K562 (cell line): ENCODE results near the gene CD84. TPM values are rescaled to one million over a fixed set of nuclear protein-coding genes. Genes with fewer than 3 reads are reported as not detected.
"Not testable (repeated sequence)": the region's sequence is repeated elsewhere in the genome, so short reads cannot be mapped to it uniquely, and the experiment has no call there.

Source experiments
- ATAC-seq: fragments of 200-7000 bp; cut with Tn5 transposase; 3 replicates; pipeline ENCODE4 v1.9.1; 2020; ENCODE audit warnings: moderate library complexity
- BruUV-seq: library from RNA; stranded (reverse); fragments of 400-500 nt; replicated peaks from 2 replicates; lab custom pipeline; 2021; lab: Mats Ljungman, UMichigan
- CTCF ChIA-PET: fragments of 300-600 bp; formaldehyde crosslinking; extraction: SDS; loops from one replicate; lab custom pipeline; 2021; ENCODE audit warnings: low intra/inter-chr PET ratio; lab: Yijun Ruan, JAX
- POLR2A ChIA-PET: fragments of 300-600, 350-650 bp; sonication (Branson Sonifier 250); formaldehyde crosslinking; extraction: SDS; loops from one replicate; lab custom pipeline; 2021; ENCODE audit warnings: antibody characterized with exemption, inconsistent platforms; lab: Yijun Ruan, JAX
- DNase-seq, 4 experiments: peaks; one replicate each; pipeline versions ENCODE4 v3.0.0 to v3.0.0-alpha.2; 2011 to 2018; ENCODE audit warnings: low spot score in 3 of 4, mixed read lengths in 3 of 4; ENCODE audit errors: extremely low read depth in 1 of 4
- FAIRE-seq: peaks from 2 replicates; lab custom pipeline; 2011; peaks lifted over from hg19 to GRCh38; lab: Jason Lieb, UNC
- H2AFZ ChIP-seq: 2 replicates; pipeline ENCODE4 v1.6.0; 2011; ENCODE audit warnings: low read depth, low read length, control low read depth, inconsistent platforms
- H3K27ac ChIP-seq: fragments of 200-600 bp; 3 replicates; pipeline ENCODE4 v1.8.0; 2011; ENCODE audit warnings: low read depth, mild to moderate bottlenecking, control low read depth, inconsistent platforms, low read length, moderate library complexity, mixed read lengths; ENCODE audit errors: extremely low read depth
- H3K27me3 ChIP-seq, 2 experiments: fragments of 300-600 bp in 1 of 2; 2 replicates in 1 of 2; 3 replicates in 1 of 2; pipeline versions ENCODE4 v1.6.0 to v1.8.0; 2011; ENCODE audit warnings: inconsistent platforms in 2 of 2, low read length in 2 of 2, mild to moderate bottlenecking in 1 of 2, mixed read lengths in 1 of 2, moderate library complexity in 1 of 2; ENCODE audit not compliant: control insufficient read depth in 2 of 2, insufficient read depth in 2 of 2
- H3K36me3 ChIP-seq: fragments of 300-600 bp; 3 replicates; pipeline ENCODE4 v1.8.0; 2011; ENCODE audit warnings: mild to moderate bottlenecking, low read length, inconsistent platforms; ENCODE audit not compliant: control insufficient read depth, insufficient read depth
- H3K4me1 ChIP-seq, 2 experiments: fragments of 200-600 bp in 1 of 2; replicated peaks in 1 of 2; 2 replicates in 1 of 2; 3 replicates in 1 of 2; pipeline versions ENCODE4 v1.5.1 to v1.8.0; 2011; ENCODE audit warnings: inconsistent platforms in 2 of 2, low read length in 2 of 2, mild to moderate bottlenecking in 1 of 2, mixed read lengths in 1 of 2, moderate library complexity in 1 of 2; ENCODE audit not compliant: control insufficient read depth in 2 of 2, insufficient read depth in 2 of 2
- H3K4me2 ChIP-seq: 2 replicates; pipeline ENCODE4 v1.6.1; 2011; ENCODE audit warnings: low read length, control low read depth, inconsistent platforms, mixed read lengths; ENCODE audit not compliant: insufficient read depth
- H3K4me3 ChIP-seq: fragments of 200-600 bp; sonication (generic), shearing (Covaris generic); 2 replicates; pipeline ENCODE4 v1.5.1; 2016; ENCODE audit warnings: control low read depth, inconsistent platforms
- H3K79me2 ChIP-seq: fragments of 200-600 bp; 3 replicates; pipeline ENCODE4 v1.8.0; 2011; ENCODE audit warnings: low read length, inconsistent platforms; ENCODE audit not compliant: control insufficient read depth, insufficient read depth
- H3K9ac ChIP-seq, 2 experiments: 2 replicates each; pipeline versions ENCODE4 v1.6.0 to v1.6.1; 2011; ENCODE audit warnings: low read depth in 2 of 2, low read length in 2 of 2, control low read depth in 1 of 2, inconsistent platforms in 1 of 2, mild to moderate bottlenecking in 1 of 2, mixed read lengths in 1 of 2; ENCODE audit not compliant: insufficient read depth in 1 of 2
- H3K9me1 ChIP-seq: one replicate; pipeline ENCODE4 v1.6.0; 2011; ENCODE audit warnings: inconsistent platforms, mild to moderate bottlenecking, low read length, moderate library complexity; ENCODE audit not compliant: control insufficient read depth, insufficient read depth
- H3K9me3 ChIP-seq: replicated peaks from 2 replicates; pipeline ENCODE4 v1.5.1; 2011; ENCODE audit warnings: low read depth, low read length, inconsistent platforms; ENCODE audit not compliant: control insufficient read depth, insufficient read depth
- H4K20me1 ChIP-seq: replicated peaks from 2 replicates; pipeline ENCODE4 v1.6.1; 2011; ENCODE audit warnings: low read length, inconsistent platforms, mixed read lengths; ENCODE audit not compliant: control insufficient read depth, insufficient read depth
- CGGBP1 ChIP-seq: fragments of 250-450 bp; sonication (Bioruptor Pico); IDR thresholded peaks from 2 replicates; pipeline ENCODE4 v1.9.0; 2021; ENCODE audit warnings: mild to moderate bottlenecking
- KLF10 ChIP-seq: fragments of 250-450 bp; sonication (Bioruptor Pico); IDR thresholded peaks from 2 replicates; pipeline ENCODE4 v1.6.1; 2021; ENCODE audit warnings: matching md5 sums
- PHF21A ChIP-seq: fragments of 450-650 bp; IDR thresholded peaks from 2 replicates; pipeline ENCODE4 v1.6.1; 2017; ENCODE audit warnings: low read depth, borderline replicate concordance
- PML ChIP-seq: IDR thresholded peaks from 2 replicates; pipeline ENCODE4 v1.6.1; 2012; ENCODE audit warnings: low read length, inconsistent platforms
- RBM34 ChIP-seq: fragments of 200-400 bp; formaldehyde crosslinking; IDR thresholded peaks from 2 replicates; pipeline ENCODE4 v1.6.1; 2018; ENCODE audit warnings: low read length, borderline replicate concordance; ENCODE audit not compliant: insufficient read depth
- TGIF2 ChIP-seq: sonication (generic); formaldehyde crosslinking; IDR thresholded peaks from 2 replicates; pipeline ENCODE4 v1.8.1; 2022; ENCODE audit warnings: mild to moderate bottlenecking, missing genetic modification reagents, moderate library complexity
- TRIM24 ChIP-seq, 2 experiments: fragments of 450-650 bp; IDR thresholded peaks; 2 replicates each; pipeline ENCODE4 v1.6.1; 2016
- ZNF507 ChIP-seq: conservative IDR thresholded peaks from 2 replicates; pipeline ENCODE4 v1.6.1; 2017; ENCODE audit warnings: missing genetic modification characterization, missing compliant biosample characterization
- WGBS: fragments of 100-300 bp; shearing (Covaris generic); methylation state at CpG from one replicate; pipeline ENCODE4 v1.1.6; 2016; ENCODE audit warnings: low coverage, mixed read lengths; ENCODE audit not compliant: insufficient coverage; ENCODE audit errors: missing lambda C conversion rate; 5-methylcytosine and 5-hydroxymethylcytosine counted together
- in situ Hi-C: fragments of 300-500 bp; cut with MboI; formaldehyde crosslinking; loops from 4 replicates; pipeline ENCODE4 v1.15.0; 2018; ENCODE audit warnings: inconsistent platforms, mixed read lengths
- intact Hi-C: fragments of 100-400 bp; cut with micrococcal nuclease; formaldehyde crosslinking; loops from 2 replicates; pipeline ENCODE4 v1.14.2; 2022
- polyA plus RNA-seq, 8 experiments: library from polyadenylated mRNA; depleted of rRNA in 4 of 8; stranded (reverse) in 5 of 8; unstranded in 3 of 8; fragments of >200 nt; fragmentation: Nextera tagmentation in 2 of 8; fragmentation: Illumina TruSeq in 1 of 8; extraction: Ambion mirVana in 2 of 8; extraction: Trizol in 1 of 8; gene quantifications; 2 replicates each; pipeline versions ENCODE4 v1.2.1 to v1.2.3, GENCODE V29; 2011 to 2014; ENCODE audit warnings: inconsistent platforms in 1 of 8, missing spikeins in 1 of 8
- total RNA-seq, 7 experiments: library from RNA; depleted of rRNA in 6 of 7; stranded (reverse); fragments of >200 nt in 6 of 7; fragmentation: Illumina TruSeq in 2 of 7; extraction: Trizol in 2 of 7; gene quantifications; 2 replicates each; pipeline versions ENCODE4 v1.2.1 to v1.2.3, GENCODE V29; 2011 to 2021; ENCODE audit warnings: low replicate concordance in 1 of 7
- TF ChIP-seq, protein P1 (sequence below), 2 experiments: fragments of 450-650 bp; formaldehyde crosslinking in 1 of 2; IDR thresholded peaks; 2 replicates each; pipeline versions ENCODE4 v1.4.0 to v1.6.1; 2014 to 2020; ENCODE audit warnings: mild to moderate bottlenecking in 2 of 2, borderline replicate concordance in 1 of 2, low read depth in 1 of 2
- TF ChIP-seq, protein P2 (sequence below), 3 experiments: IDR thresholded peaks in 2 of 3; conservative IDR thresholded peaks in 1 of 3; 2 replicates each; pipeline ENCODE4 v1.5.1; 2011 to 2012; ENCODE audit warnings: low read length in 3 of 3, mild to moderate bottlenecking in 3 of 3, control low read depth in 2 of 3, improper control_type of control experiment in 1 of 3, inconsistent platforms in 1 of 3, low read depth in 1 of 3, mixed read lengths in 1 of 3, moderate library complexity in 1 of 3; ENCODE audit not compliant: insufficient read depth in 2 of 3

Gene CD84
- total and polyA plus RNA-seq, 9 of the 15 experiments (the other 6 are each of a cell fraction or from before 2014, with no cell fraction given): 0.82 to 6.8 (median 2.0) TPM

- TF ChIP-seq RBM34: no peak
- TF ChIP-seq PML: no peak
- no peak for TF ChIP-seq TGIF2 (CRISPR knock-in tag)
- TF ChIP-seq, protein P1, sequence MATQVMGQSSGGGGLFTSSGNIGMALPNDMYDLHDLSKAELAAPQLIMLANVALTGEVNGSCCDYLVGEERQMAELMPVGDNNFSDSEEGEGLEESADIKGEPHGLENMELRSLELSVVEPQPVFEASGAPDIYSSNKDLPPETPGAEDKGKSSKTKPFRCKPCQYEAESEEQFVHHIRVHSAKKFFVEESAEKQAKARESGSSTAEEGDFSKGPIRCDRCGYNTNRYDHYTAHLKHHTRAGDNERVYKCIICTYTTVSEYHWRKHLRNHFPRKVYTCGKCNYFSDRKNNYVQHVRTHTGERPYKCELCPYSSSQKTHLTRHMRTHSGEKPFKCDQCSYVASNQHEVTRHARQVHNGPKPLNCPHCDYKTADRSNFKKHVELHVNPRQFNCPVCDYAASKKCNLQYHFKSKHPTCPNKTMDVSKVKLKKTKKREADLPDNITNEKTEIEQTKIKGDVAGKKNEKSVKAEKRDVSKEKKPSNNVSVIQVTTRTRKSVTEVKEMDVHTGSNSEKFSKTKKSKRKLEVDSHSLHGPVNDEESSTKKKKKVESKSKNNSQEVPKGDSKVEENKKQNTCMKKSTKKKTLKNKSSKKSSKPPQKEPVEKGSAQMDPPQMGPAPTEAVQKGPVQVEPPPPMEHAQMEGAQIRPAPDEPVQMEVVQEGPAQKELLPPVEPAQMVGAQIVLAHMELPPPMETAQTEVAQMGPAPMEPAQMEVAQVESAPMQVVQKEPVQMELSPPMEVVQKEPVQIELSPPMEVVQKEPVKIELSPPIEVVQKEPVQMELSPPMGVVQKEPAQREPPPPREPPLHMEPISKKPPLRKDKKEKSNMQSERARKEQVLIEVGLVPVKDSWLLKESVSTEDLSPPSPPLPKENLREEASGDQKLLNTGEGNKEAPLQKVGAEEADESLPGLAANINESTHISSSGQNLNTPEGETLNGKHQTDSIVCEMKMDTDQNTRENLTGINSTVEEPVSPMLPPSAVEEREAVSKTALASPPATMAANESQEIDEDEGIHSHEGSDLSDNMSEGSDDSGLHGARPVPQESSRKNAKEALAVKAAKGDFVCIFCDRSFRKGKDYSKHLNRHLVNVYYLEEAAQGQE (IDR thresholded peaks at IDR 0.05; ENCODE audit: borderline replicate concordance): 0 out of 2 replicates have a peak, but pooled peaks have one; percentile 5
- TF ChIP-seq, protein P1 (CRISPR knock-in tag; IDR thresholded peaks at IDR 0.05; ENCODE audit: low read depth): no peak
- no peak for TF ChIP-seq CGGBP1
- TF ChIP-seq TRIM24 (IDR thresholded peaks at IDR 0.05): peak; percentile 56 to 82; a peak in 3 of 4 replicates
- 0 out of 2 replicates have a peak, but pooled peaks have one; percentile 22 for TF ChIP-seq ZNF507 (tag)
- no peak for TF ChIP-seq KLF10 (CRISPR knock-in tag)
- no peak for TF ChIP-seq PHF21A
- TF ChIP-seq, protein P2, sequence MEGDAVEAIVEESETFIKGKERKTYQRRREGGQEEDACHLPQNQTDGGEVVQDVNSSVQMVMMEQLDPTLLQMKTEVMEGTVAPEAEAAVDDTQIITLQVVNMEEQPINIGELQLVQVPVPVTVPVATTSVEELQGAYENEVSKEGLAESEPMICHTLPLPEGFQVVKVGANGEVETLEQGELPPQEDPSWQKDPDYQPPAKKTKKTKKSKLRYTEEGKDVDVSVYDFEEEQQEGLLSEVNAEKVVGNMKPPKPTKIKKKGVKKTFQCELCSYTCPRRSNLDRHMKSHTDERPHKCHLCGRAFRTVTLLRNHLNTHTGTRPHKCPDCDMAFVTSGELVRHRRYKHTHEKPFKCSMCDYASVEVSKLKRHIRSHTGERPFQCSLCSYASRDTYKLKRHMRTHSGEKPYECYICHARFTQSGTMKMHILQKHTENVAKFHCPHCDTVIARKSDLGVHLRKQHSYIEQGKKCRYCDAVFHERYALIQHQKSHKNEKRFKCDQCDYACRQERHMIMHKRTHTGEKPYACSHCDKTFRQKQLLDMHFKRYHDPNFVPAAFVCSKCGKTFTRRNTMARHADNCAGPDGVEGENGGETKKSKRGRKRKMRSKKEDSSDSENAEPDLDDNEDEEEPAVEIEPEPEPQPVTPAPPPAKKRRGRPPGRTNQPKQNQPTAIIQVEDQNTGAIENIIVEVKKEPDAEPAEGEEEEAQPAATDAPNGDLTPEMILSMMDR (IDR thresholded peaks at IDR 0.05 in 2 of 3, conservative IDR thresholded peaks at IDR 0.05 in 1 of 3; ENCODE audit: insufficient read depth in 2 of 3, low read depth in 1 of 3, low read length in 3 of 3): peak in 1 of 3 experiments; percentile 16; a peak in 1 of 6 replicates
Observed at GRCh38 chr1:160534823-160535605, 44.3 kb downstream of the CD84 start (continued).

GRCh38 chr1:160532557-160532813 lies 46.8 kb downstream of the CD84 start:
- CTCF ChIA-PET, H3K4me2 ChIP-seq, H3K27me3 ChIP-seq, H3K4me1 ChIP-seq, H3K9me1 ChIP-seq, in situ Hi-C loops, H3K36me3 ChIP-seq, intact Hi-C loops, DNase-seq, H4K20me1 ChIP-seq, H3K27ac ChIP-seq, H3K79me2 ChIP-seq, H3K9ac ChIP-seq, ATAC-seq, BruUV-seq, FAIRE-seq, H3K4me3 ChIP-seq, POLR2A ChIA-PET, H2AFZ ChIP-seq: not testable (repeated sequence)
- H3K9me3 ChIP-seq: peaks cover 27% of the 10 kb centered on the region
- WGBS: 85% methylated on average over 5 of the region's 5 CpGs
